ENCODE measurements around the gene SLC43A3.

The SLC43A3 gene

DNA sequence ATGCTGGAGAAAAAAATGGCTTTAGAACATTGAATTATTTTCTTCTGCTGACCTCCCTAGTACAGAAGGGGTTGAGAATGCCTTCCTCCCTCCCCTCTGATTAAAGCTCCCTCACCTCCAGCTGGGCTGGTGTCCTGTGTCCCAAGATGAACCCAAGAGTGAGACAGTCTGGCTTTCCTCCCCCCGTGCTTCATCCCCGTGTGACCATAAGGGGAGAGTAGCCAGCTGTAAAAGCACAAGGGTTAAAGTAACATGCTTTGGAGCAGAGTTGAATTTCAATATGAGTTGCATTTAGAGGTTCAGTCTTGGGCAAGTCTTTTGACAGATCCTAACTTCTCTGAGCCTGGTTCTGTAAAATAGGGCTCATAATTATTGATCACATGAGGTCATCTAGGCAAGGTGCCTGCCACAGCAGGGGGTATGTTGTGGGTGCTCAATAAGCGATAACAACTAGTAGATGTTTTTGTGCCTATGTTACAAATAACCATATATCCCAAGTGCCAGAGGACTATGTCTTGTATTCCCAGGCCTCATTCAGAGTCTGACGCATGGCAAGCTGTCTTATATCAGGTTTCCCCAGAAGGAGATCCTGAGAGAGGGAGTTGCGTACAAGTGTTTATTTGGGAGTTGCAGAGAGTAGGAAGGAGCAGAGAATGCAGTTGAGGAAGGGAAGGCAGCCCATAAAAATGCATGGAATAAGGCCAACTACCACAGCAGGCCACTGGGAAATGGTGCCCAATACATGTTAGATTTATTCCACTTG lies 40.6 kb downstream of the SLC43A3 start:
- Histone ChIP-seq H3K27me3 (ENCODE audit: control insufficient read depth, insufficient read depth, low read length) (peaks cover 54% of the 10 kb centered on the region), H3K36me3 (ENCODE audit: insufficient read depth, low read length) (no peaks in the 10 kb centered on the region), H3K9ac (ENCODE audit: low read depth, low read length) (no peak overlapping the region), H3K9me3 (replicated peaks; ENCODE audit: low read length) (no peaks in the 10 kb centered on the region), H3K4me3 (ENCODE audit: low read length) (no peak overlapping the region), H3K4me1 (ENCODE audit: control insufficient read depth, insufficient read depth, low read length) (no peaks in the 10 kb centered on the region), H3K4me2 (ENCODE audit: low read length) (no peak overlapping the region)

DNA sequence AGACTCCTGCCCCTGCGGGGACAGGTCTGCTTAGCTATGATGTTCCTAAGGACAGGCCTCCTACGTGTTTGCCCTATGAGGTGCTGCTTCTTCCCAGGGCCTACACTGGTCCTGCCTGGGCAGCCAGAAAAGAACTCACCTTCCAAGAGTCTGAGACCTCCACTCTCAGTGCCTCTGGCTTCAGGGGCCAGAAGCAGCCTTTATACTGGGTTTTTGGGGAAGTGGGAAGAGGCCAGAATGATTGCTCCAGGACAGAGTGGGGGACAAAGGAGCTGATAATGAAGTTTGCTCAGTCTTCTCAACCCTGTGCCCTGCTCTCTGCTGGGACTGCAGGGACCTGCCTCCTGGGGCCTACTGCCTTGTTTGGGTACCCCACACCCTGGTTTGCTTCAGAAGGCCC lies 45.9 kb downstream of the SLC43A3 start, which contains the start of gene PRG3:
PRG3 (minus strand) TSS at position 176 of the 400 bp plus-strand sequence. CDS start 442 bp downstream, outside the sequence.
- no peaks in the 10 kb centered on the region for H3K4me1 ChIP-seq (ENCODE audit: control insufficient read depth, insufficient read depth, low read length)
- H3K4me2 ChIP-seq (ENCODE audit: low read length): no peak within 1 kb of the TSS
- no peak within 1 kb of the TSS for H3K4me3 ChIP-seq (ENCODE audit: low read length)
- peaks cover 40% of the 10 kb centered on the region for H3K27me3 ChIP-seq (ENCODE audit: control insufficient read depth, insufficient read depth, low read length)
- no peaks in the 10 kb centered on the region for H3K36me3 ChIP-seq (ENCODE audit: insufficient read depth, low read length)
- no peak within 1 kb of the TSS for H3K9ac ChIP-seq (ENCODE audit: low read depth, low read length)
- H3K9me3 ChIP-seq (replicated peaks; ENCODE audit: low read length): no peaks in the 10 kb centered on the region

DNA sequence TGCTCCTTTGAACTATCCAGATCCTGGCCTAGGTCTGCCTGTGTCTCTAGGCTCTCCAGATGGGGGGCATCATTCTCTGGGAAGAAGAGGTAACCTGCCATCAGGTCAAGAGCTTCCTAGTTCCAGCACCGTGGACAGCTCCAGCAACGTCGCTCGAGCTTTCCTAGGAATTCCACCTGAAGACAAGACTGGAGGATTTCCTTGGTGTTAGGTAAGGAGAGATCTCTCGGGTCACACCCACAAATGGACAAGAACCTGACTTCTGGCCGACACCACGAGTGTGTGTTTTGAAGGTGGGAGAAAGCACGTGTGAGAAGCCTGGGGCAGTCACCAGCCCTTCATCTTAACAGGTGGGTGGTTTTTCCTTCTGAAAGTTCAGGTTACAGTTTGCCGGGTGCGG lies 47.2 kb downstream of the SLC43A3 start:
- H3K9me3 ChIP-seq (replicated peaks; ENCODE audit: low read length): no peaks in the 10 kb centered on the region
- no peaks in the 10 kb centered on the region for H3K36me3 ChIP-seq (ENCODE audit: insufficient read depth, low read length)
- no peak overlapping the region for H3K9ac ChIP-seq (ENCODE audit: low read depth, low read length)
- no peak overlapping the region for H3K4me3 ChIP-seq (ENCODE audit: low read length)
- no peaks in the 10 kb centered on the region for H3K4me1 ChIP-seq (ENCODE audit: control insufficient read depth, insufficient read depth, low read length)
- no peak overlapping the region for H3K4me2 ChIP-seq (ENCODE audit: low read length)
- peaks cover 36% of the 10 kb centered on the region for H3K27me3 ChIP-seq (ENCODE audit: control insufficient read depth, insufficient read depth, low read length)

DNA sequence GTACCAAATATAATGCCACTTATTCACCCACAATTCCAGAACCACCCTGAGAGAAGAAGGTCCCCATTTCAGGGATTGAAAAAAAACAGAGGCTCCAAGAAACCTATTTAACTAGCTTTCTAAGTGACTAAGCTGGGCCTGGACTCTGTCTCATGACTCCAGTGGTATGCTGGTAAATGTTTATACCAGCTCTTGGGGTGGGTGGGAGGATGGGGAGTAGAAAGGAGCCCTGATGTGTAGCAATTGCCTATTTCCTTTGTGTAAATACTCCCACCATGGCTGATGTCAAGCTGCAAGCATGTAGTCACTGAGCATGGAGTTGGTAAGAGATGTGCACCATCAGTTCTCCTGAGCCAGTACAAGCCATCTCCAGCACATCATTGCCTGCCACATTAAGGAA lies 48.7 kb downstream of the SLC43A3 start:
- Histone ChIP-seq H3K36me3 (ENCODE audit: insufficient read depth, low read length) (no peaks in the 10 kb centered on the region), H3K27me3 (ENCODE audit: control insufficient read depth, insufficient read depth, low read length) (peaks cover 28% of the 10 kb centered on the region), H3K4me2 (ENCODE audit: low read length) (no peak overlapping the region)

DNA sequence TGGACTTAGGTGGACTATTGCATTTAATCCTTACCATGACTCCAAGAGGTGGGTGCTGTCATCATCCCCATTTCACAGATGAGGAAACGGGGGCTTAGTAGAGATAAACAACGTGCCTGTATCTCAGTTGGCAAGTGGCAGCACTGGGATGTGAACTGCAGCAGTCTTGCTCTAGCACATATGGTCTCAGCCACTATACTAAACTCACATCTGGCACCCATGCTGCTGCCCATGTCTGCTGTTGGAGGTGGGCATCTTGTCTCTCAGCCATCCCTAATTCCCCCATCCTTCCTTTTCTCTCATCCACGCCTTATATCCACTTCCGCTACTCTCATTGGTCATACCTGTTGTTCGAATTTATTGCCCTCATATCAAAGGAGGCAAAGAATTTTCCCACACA lies 49.8 kb downstream of the SLC43A3 start:
- Histone ChIP-seq H3K9me3 (replicated peaks; ENCODE audit: low read length) (no peaks in the 10 kb centered on the region), H3K27me3 (ENCODE audit: control insufficient read depth, insufficient read depth, low read length) (peaks cover 38% of the 10 kb centered on the region), H3K4me2 (ENCODE audit: low read length) (no peak overlapping the region), H3K4me1 (ENCODE audit: control insufficient read depth, insufficient read depth, low read length) (no peaks in the 10 kb centered on the region), H3K4me3 (ENCODE audit: low read length) (no peak overlapping the region), H3K9ac (ENCODE audit: low read depth, low read length) (no peak overlapping the region), H3K36me3 (ENCODE audit: insufficient read depth, low read length) (no peaks in the 10 kb centered on the region)

More for the DNA sequence above, 48.7 kb downstream of the SLC43A3 start:
- H3K4me3 ChIP-seq (ENCODE audit: low read length): no peak overlapping the region
- H3K9me3 ChIP-seq (replicated peaks; ENCODE audit: low read length): no peaks in the 10 kb centered on the region
- no peak overlapping the region for H3K9ac ChIP-seq (ENCODE audit: low read depth, low read length)
- H3K4me1 ChIP-seq (ENCODE audit: control insufficient read depth, insufficient read depth, low read length): no peaks in the 10 kb centered on the region

DNA sequence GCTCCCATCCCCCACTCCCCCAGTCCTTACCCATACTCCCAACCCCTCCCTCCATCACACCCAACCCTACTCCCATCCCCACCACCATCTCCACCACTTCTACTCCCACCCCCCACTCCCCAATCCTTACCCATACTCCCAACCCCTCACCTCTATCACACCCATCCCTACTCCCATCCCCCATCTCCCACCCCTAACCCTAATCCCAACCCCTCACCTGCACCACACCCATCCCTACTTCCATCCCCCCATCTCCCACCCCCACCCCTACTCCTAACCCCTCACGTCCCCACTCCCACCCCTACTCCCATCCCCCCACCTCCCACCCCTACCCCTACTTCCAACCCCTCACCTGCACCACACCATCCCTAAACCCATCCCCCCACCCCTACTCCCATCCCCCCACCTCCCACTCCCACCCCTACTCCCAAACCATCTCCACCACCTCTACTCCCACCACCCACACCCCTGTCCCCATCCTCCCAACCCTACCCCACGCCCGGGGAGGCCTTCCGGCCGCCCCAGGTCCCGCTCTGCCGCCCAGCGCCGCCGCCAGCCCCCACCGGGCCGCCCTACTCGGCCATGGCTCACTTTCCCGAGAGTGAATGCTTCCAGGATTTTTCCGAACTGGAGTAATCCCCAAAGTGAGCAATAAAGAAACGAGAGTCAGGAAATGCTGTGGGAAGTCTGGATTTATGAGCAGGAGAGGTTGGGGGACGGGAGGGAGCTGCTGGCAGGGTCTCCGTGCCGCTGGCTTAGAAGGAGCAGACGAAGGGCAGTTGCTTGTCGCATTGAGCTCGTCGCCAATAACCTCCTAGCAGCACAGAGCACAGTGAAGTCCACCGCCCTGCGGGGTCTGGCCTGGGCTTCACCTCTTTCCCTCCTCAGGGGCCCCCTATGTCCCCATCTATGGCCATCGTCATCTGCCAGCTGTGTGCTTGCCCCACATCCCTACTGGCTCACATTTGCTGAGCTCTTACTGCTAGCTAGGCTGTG lies 50.5 kb downstream of the SLC43A3 start:
- Histone ChIP-seq H3K9me3 (replicated peaks; ENCODE audit: low read length) (no peaks in the 10 kb centered on the region), H3K4me3 (ENCODE audit: low read length) (no peak overlapping the region), H3K4me2 (ENCODE audit: low read length) (no peak overlapping the region), H3K9ac (ENCODE audit: low read depth, low read length) (no peak overlapping the region), H3K4me1 (ENCODE audit: control insufficient read depth, insufficient read depth, low read length) (no peaks in the 10 kb centered on the region), H3K36me3 (ENCODE audit: insufficient read depth, low read length) (no peaks in the 10 kb centered on the region), H3K27me3 (ENCODE audit: control insufficient read depth, insufficient read depth, low read length) (peaks cover 38% of the 10 kb centered on the region)

DNA sequence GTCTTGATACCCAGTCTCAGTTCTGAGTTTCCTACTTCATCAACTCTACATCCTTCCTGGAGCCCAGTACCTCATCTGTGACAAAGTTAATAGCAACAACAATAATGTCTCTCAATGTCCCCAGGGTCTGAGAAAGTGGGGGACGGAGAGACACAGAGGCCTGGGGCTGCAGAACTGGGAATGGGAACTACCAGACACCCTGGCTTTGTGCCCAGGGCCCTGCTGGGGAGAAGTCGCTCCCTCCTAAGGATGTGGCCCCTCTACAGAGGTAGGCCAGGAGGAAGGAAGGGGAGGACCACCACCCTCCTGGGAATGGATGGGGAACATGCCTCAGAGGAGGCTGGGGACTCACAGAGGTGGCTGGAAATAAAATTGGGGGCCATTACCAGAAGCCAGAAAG lies 51.4 kb downstream of the SLC43A3 start:
- H3K27me3 ChIP-seq (ENCODE audit: control insufficient read depth, insufficient read depth, low read length): peaks cover 38% of the 10 kb centered on the region
- H3K36me3 ChIP-seq (ENCODE audit: insufficient read depth, low read length): no peaks in the 10 kb centered on the region
- no peaks in the 10 kb centered on the region for H3K9me3 ChIP-seq (replicated peaks; ENCODE audit: low read length)
- no peak overlapping the region for H3K9ac ChIP-seq (ENCODE audit: low read depth, low read length)
- no peak overlapping the region for H3K4me3 ChIP-seq (ENCODE audit: low read length)
- H3K4me1 ChIP-seq (ENCODE audit: control insufficient read depth, insufficient read depth, low read length): no peaks in the 10 kb centered on the region
- no peak overlapping the region for H3K4me2 ChIP-seq (ENCODE audit: low read length)

DNA sequence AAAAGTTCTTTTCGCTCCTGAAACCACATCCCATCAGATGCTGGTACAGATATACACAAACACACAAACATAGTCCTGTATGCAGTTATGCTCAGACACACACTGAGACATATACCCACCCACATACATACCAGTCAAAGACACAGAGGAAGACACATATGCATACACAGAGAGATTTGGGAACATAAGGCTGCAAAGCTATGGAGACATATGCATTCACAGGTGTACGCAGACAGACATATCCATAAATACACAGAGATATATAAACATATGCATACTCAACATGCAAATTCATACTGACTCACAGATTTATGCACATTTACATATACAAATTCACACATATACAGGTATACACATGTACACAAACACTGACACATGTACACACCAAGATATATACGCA lies 52.0 kb downstream of the SLC43A3 start:
- Histone ChIP-seq H3K27me3 (ENCODE audit: control insufficient read depth, insufficient read depth, low read length) (peaks cover 38% of the 10 kb centered on the region), H3K9ac (ENCODE audit: low read depth, low read length) (no peak overlapping the region), H3K36me3 (ENCODE audit: insufficient read depth, low read length) (no peaks in the 10 kb centered on the region), H3K4me2 (ENCODE audit: low read length) (no peak overlapping the region), H3K4me1 (ENCODE audit: control insufficient read depth, insufficient read depth, low read length) (peaks cover 5% of the 10 kb centered on the region), H3K4me3 (ENCODE audit: low read length) (no peak overlapping the region), H3K9me3 (replicated peaks; ENCODE audit: low read length) (no peaks in the 10 kb centered on the region)

DNA sequence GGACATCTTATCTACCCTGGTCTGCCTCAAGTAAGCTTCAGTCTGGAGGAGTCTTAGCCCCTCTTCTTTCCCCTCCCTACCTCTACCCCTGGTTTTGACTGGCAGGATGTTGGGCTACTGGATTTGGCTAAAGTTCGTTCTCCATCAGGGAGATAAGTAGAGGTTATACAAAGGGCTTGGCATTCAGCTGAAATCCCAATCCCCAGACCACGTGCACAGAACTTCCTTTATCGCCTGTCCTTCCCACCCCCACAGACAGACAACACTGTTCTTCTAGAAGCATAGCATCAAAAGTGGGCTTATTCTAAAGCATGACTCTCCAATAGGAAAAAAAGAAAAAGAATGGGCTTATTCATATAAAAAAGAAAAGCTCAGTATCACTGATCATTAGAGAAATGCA lies 53.8 kb downstream of the SLC43A3 start:
- Histone ChIP-seq H3K4me1 (ENCODE audit: control insufficient read depth, insufficient read depth, low read length) (peaks cover 5% of the 10 kb centered on the region), H3K36me3 (ENCODE audit: insufficient read depth, low read length) (no peaks in the 10 kb centered on the region), H3K27me3 (ENCODE audit: control insufficient read depth, insufficient read depth, low read length) (peaks cover 42% of the 10 kb centered on the region), H3K9ac (ENCODE audit: low read depth, low read length) (no peak overlapping the region), H3K4me2 (ENCODE audit: low read length) (no peak overlapping the region), H3K9me3 (replicated peaks; ENCODE audit: low read length) (no peaks in the 10 kb centered on the region), H3K4me3 (ENCODE audit: low read length) (no peak overlapping the region)

DNA sequence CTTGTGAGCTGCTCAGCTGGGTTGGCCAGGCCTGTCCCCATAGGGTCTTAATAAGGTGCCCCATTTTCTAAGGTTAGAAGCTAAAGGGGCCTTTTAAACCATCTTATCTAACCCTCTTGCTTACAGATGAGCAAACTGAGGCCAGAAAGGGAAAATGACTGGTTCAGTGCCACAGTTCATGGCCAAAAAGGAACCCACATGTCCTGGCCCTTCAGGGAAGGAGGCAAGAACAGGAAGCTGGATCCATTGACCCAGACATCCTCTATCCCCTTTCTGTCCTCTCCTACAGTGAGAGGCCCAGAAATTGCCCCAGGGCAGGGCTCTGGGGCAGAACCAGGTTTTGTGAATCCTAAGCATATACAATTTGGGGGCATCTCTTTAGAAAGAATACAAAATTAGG lies 56.0 kb downstream of the SLC43A3 start:
- H3K4me2 ChIP-seq (ENCODE audit: low read length): no peak overlapping the region
- no peaks in the 10 kb centered on the region for H3K9me3 ChIP-seq (replicated peaks; ENCODE audit: low read length)
- H3K4me3 ChIP-seq (ENCODE audit: low read length): no peak overlapping the region
- H3K36me3 ChIP-seq (ENCODE audit: insufficient read depth, low read length): no peaks in the 10 kb centered on the region
- peaks cover 5% of the 10 kb centered on the region for H3K4me1 ChIP-seq (ENCODE audit: control insufficient read depth, insufficient read depth, low read length)
- peaks cover 36% of the 10 kb centered on the region for H3K27me3 ChIP-seq (ENCODE audit: control insufficient read depth, insufficient read depth, low read length)
- H3K9ac ChIP-seq (ENCODE audit: low read depth, low read length): no peak overlapping the region

DNA sequence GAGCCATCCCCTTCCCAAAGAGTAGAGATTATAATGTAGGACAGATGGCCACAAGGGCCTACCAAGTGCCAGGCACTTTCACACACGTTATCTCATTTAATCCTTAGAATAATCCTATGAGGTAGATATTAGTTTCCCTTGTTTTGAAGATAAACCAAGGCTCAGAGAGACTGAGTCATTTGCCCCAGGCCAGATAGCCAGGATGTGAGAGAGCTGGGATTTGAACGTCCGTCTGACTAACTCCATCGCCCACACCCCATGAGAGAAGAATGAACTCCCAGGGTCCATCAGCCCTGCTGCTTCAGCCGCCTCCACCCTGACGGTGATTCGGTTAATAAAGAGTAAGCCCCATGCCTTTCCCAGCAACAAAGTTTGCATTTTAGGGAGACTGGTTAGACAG lies 56.7 kb downstream of the SLC43A3 start:
- no peaks in the 10 kb centered on the region for H3K9me3 ChIP-seq (replicated peaks; ENCODE audit: low read length)
- no peak overlapping the region for H3K4me3 ChIP-seq (ENCODE audit: low read length)
- H3K27me3 ChIP-seq (ENCODE audit: control insufficient read depth, insufficient read depth, low read length): peaks cover 42% of the 10 kb centered on the region
- no peaks in the 10 kb centered on the region for H3K36me3 ChIP-seq (ENCODE audit: insufficient read depth, low read length)
- no peak overlapping the region for H3K4me2 ChIP-seq (ENCODE audit: low read length)
- H3K9ac ChIP-seq (ENCODE audit: low read depth, low read length): no peak overlapping the region
- H3K4me1 ChIP-seq (ENCODE audit: control insufficient read depth, insufficient read depth, low read length): peaks cover 5% of the 10 kb centered on the region

All from skeletal muscle satellite cell (primary cell).